ENCODE results near the gene ELP4.

ELP4 gene

DNA sequence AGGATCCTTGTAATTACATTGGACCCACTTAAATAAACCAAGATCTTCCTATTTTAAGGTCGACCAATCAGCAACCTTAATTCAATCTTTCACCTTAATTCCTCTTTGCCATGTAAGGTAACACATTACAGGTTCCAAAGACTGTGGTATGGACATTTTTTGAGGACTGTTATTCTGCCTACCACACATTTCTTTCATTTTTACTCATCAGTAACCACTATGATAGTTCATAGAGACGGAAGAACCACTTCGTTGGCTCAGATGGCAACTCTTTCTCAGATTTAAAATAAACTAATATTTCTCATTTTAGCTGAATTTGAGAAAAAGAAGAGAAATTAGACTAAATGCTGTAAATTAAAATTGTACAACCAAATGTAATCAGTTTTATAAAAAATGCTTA is 205.3 kb downstream of the ELP4 start:
- Histone ChIP-seq H2BK5ac (ENCODE audit: low read length) (no peak overlapping the region), H2BK12ac (ENCODE audit: low read length) (no peak overlapping the region), H3K36me3 (replicated peaks in 1 of 2; ENCODE audit: control insufficient read depth in 2 of 2, insufficient read depth in 2 of 2, low read length in 2 of 2) (no peaks in the 10 kb centered on the region), H2BK15ac (ENCODE audit: low read length) (no peak overlapping the region), H2BK120ac (ENCODE audit: low read depth, low read length) (no peak overlapping the region), H3K79me1 (ENCODE audit: low read depth, low read length) (no peaks in the 10 kb centered on the region), H4K8ac (ENCODE audit: low read depth, low read length) (no peak overlapping the region), H3K18ac (ENCODE audit: low read length) (no peak overlapping the region), H2AK5ac (ENCODE audit: low read depth, low read length) (no peak overlapping the region), H3K27me3 (ENCODE audit: control insufficient read depth in 3 of 3, insufficient read depth in 3 of 3, low read depth in 1 of 3, low read length in 3 of 3) (no peaks in the 10 kb centered on the region), H3K9me3 (replicated peaks in 1 of 2; ENCODE audit: control insufficient read depth in 2 of 2, insufficient read depth in 1 of 2, low read depth in 1 of 2, low read length in 2 of 2) (no peaks in the 10 kb centered on the region), H3K9ac (ENCODE audit: low read depth, low read length, poor library complexity) (no peak overlapping the region), H3K14ac (ENCODE audit: low read length) (no peak overlapping the region), H3K4ac (ENCODE audit: low read length) (no peak overlapping the region), H3K27ac (replicated peaks; ENCODE audit: low read length) (no peak overlapping the region), H3K4me2 (ENCODE audit: insufficient read depth, low read length, poor library complexity, severe bottlenecking) (no peak overlapping the region), H3K23ac (ENCODE audit: low read depth, low read length, poor library complexity) (no peak overlapping the region), H2AFZ (ENCODE audit: low read length) (no peak overlapping the region), H3K4me3 (ENCODE audit: low read length in 2 of 2) (no peak overlapping the region), H4K91ac (ENCODE audit: low read depth, low read length, poor library complexity) (no peak overlapping the region), H3K4me1 (ENCODE audit: control insufficient read depth in 2 of 2, insufficient read depth in 1 of 2, low read depth in 1 of 2, low read length in 2 of 2) (no peaks in the 10 kb centered on the region)
- no peak for DNase-seq (ENCODE audit: low spot score)
- no CpG with 5 or more reads among the region's 3 CpGs for WGBS, 2 donors (ENCODE audit: extremely low coverage in 2 of 2, insufficient read length in 2 of 2, insufficient replicate concordance in 1 of 2)

GRCh38 chr11:31720225-31720624 is 210.7 kb downstream of the ELP4 start:
- Histone ChIP-seq H3K79me1 (ENCODE audit: low read depth, low read length) (no peaks in the 10 kb centered on the region), H3K27me3 (ENCODE audit: control insufficient read depth in 3 of 3, insufficient read depth in 3 of 3, low read depth in 1 of 3, low read length in 3 of 3) (no peaks in the 10 kb centered on the region), H4K8ac (ENCODE audit: low read depth, low read length) (no peak overlapping the region), H2BK12ac (ENCODE audit: low read length) (no peak overlapping the region), H2BK5ac (ENCODE audit: low read length) (no peak overlapping the region), H2BK15ac (ENCODE audit: low read length) (no peak overlapping the region), H2AFZ (ENCODE audit: low read length) (no peak overlapping the region), H3K4me3 (ENCODE audit: low read length in 2 of 2) (no peak overlapping the region), H2BK120ac (ENCODE audit: low read depth, low read length) (no peak overlapping the region), H3K9ac (ENCODE audit: low read depth, low read length, poor library complexity) (no peak overlapping the region), H3K14ac (ENCODE audit: low read length) (no peak overlapping the region), H2AK5ac (ENCODE audit: low read depth, low read length) (no peak overlapping the region), H3K36me3 (replicated peaks in 1 of 2; ENCODE audit: control insufficient read depth in 2 of 2, insufficient read depth in 2 of 2, low read length in 2 of 2) (no peaks in the 10 kb centered on the region), H3K18ac (ENCODE audit: low read length) (no peak overlapping the region), H3K4me2 (ENCODE audit: insufficient read depth, low read length, poor library complexity, severe bottlenecking) (no peak overlapping the region), H3K27ac (replicated peaks; ENCODE audit: low read length) (no peak overlapping the region), H3K4ac (ENCODE audit: low read length) (no peak overlapping the region), H4K91ac (ENCODE audit: low read depth, low read length, poor library complexity) (no peak overlapping the region), H3K4me1 (ENCODE audit: control insufficient read depth in 2 of 2, insufficient read depth in 1 of 2, low read depth in 1 of 2, low read length in 2 of 2) (no peaks in the 10 kb centered on the region), H3K9me3 (replicated peaks in 1 of 2; ENCODE audit: control insufficient read depth in 2 of 2, insufficient read depth in 1 of 2, low read depth in 1 of 2, low read length in 2 of 2) (no peaks in the 10 kb centered on the region), H3K23ac (ENCODE audit: low read depth, low read length, poor library complexity) (no peak overlapping the region)
- no CpG with 5 or more reads among the region's 2 CpGs for WGBS, 2 donors (ENCODE audit: extremely low coverage in 2 of 2, insufficient read length in 2 of 2, insufficient replicate concordance in 1 of 2)
- DNase-seq (ENCODE audit: low spot score): no peak

GRCh38 chr11:31720671-31721365 is 211.3 kb downstream of the ELP4 start:
- Histone ChIP-seq H3K79me1 (ENCODE audit: low read depth, low read length) (no peaks in the 10 kb centered on the region), H2BK12ac (ENCODE audit: low read length) (no peak overlapping the region), H3K27me3 (ENCODE audit: control insufficient read depth in 3 of 3, insufficient read depth in 3 of 3, low read depth in 1 of 3, low read length in 3 of 3) (no peaks in the 10 kb centered on the region), H2AFZ (ENCODE audit: low read length) (no peak overlapping the region), H3K4me1 (ENCODE audit: control insufficient read depth in 2 of 2, insufficient read depth in 1 of 2, low read depth in 1 of 2, low read length in 2 of 2) (no peaks in the 10 kb centered on the region), H3K23ac (ENCODE audit: low read depth, low read length, poor library complexity) (no peak overlapping the region), H3K9ac (ENCODE audit: low read depth, low read length, poor library complexity) (no peak overlapping the region), H3K4ac (ENCODE audit: low read length) (no peak overlapping the region), H2BK5ac (ENCODE audit: low read length) (no peak overlapping the region), H2BK120ac (ENCODE audit: low read depth, low read length) (no peak overlapping the region), H3K9me3 (replicated peaks in 1 of 2; ENCODE audit: control insufficient read depth in 2 of 2, insufficient read depth in 1 of 2, low read depth in 1 of 2, low read length in 2 of 2) (no peaks in the 10 kb centered on the region), H3K4me2 (ENCODE audit: insufficient read depth, low read length, poor library complexity, severe bottlenecking) (no peak overlapping the region), H2AK5ac (ENCODE audit: low read depth, low read length) (no peak overlapping the region), H2BK15ac (ENCODE audit: low read length) (no peak overlapping the region), H4K8ac (ENCODE audit: low read depth, low read length) (no peak overlapping the region), H3K14ac (ENCODE audit: low read length) (no peak overlapping the region), H3K36me3 (replicated peaks in 1 of 2; ENCODE audit: control insufficient read depth in 2 of 2, insufficient read depth in 2 of 2, low read length in 2 of 2) (no peaks in the 10 kb centered on the region), H3K18ac (ENCODE audit: low read length) (no peak overlapping the region), H3K27ac (replicated peaks; ENCODE audit: low read length) (no peak overlapping the region), H3K4me3 (ENCODE audit: low read length in 2 of 2) (no peak overlapping the region), H4K91ac (ENCODE audit: low read depth, low read length, poor library complexity) (no peak overlapping the region)
- DNase-seq (ENCODE audit: low spot score): no peak
- no CpG with 5 or more reads among the region's 3 CpGs for WGBS, 2 donors (ENCODE audit: extremely low coverage in 2 of 2, insufficient read length in 2 of 2, insufficient replicate concordance in 1 of 2)

- WGBS, 2 donors (ENCODE audit: extremely low coverage in 2 of 2, insufficient read length in 2 of 2, insufficient replicate concordance in 1 of 2): no CpG with 5 or more reads among the region's 3 CpGs
- Histone ChIP-seq H3K27ac (replicated peaks; ENCODE audit: low read length) (no peak overlapping the region), H3K4me1 (ENCODE audit: control insufficient read depth in 2 of 2, insufficient read depth in 1 of 2, low read depth in 1 of 2, low read length in 2 of 2) (no peaks in the 10 kb centered on the region)
Observed at GRCh38 chr11:31722754-31723153, 213.2 kb downstream of the ELP4 start.

More at GRCh38 chr11:31722754-31723153, 213.2 kb downstream of the ELP4 start:
- Histone ChIP-seq H2AK5ac (ENCODE audit: low read depth, low read length) (peak overlapping the region; percentile 53), H2BK15ac (ENCODE audit: low read length) (no peak overlapping the region), H2BK12ac (ENCODE audit: low read length) (peak overlapping the region; percentile 30), H3K18ac (ENCODE audit: low read length) (peak overlapping the region; percentile 38), H3K9ac (ENCODE audit: low read depth, low read length, poor library complexity) (no peak overlapping the region), H3K4me2 (ENCODE audit: insufficient read depth, low read length, poor library complexity, severe bottlenecking) (no peak overlapping the region), H3K9me3 (replicated peaks in 1 of 2; ENCODE audit: control insufficient read depth in 2 of 2, insufficient read depth in 1 of 2, low read depth in 1 of 2, low read length in 2 of 2) (no peaks in the 10 kb centered on the region), H2BK120ac (ENCODE audit: low read depth, low read length) (no peak overlapping the region), H4K91ac (ENCODE audit: low read depth, low read length, poor library complexity) (no peak overlapping the region), H3K4ac (ENCODE audit: low read length) (no peak overlapping the region), H4K8ac (ENCODE audit: low read depth, low read length) (no peak overlapping the region), H3K14ac (ENCODE audit: low read length) (no peak overlapping the region), H3K27me3 (ENCODE audit: control insufficient read depth in 3 of 3, insufficient read depth in 3 of 3, low read depth in 1 of 3, low read length in 3 of 3) (no peaks in the 10 kb centered on the region), H3K36me3 (replicated peaks in 1 of 2; ENCODE audit: control insufficient read depth in 2 of 2, insufficient read depth in 2 of 2, low read length in 2 of 2) (no peaks in the 10 kb centered on the region), H3K4me3 (ENCODE audit: low read length in 2 of 2) (no peak overlapping the region), H2BK5ac (ENCODE audit: low read length) (peak overlapping the region; percentile 79), H3K23ac (ENCODE audit: low read depth, low read length, poor library complexity) (no peak overlapping the region), H2AFZ (ENCODE audit: low read length) (no peak overlapping the region), H3K79me1 (ENCODE audit: low read depth, low read length) (no peaks in the 10 kb centered on the region)
- no peak for DNase-seq (ENCODE audit: low spot score)
